Endothelial cell of umbilical vein (primary cell): ENCODE data around the gene SESN2. TPM values are rescaled to one million over a fixed set of nuclear protein-coding genes. Genes with fewer than 3 reads are reported as not detected.

Experiments
- BruUV-seq: library from RNA; stranded (reverse); fragments of 400-500 nt; replicated peaks from 2 replicates; lab custom pipeline; 2021; lab: Mats Ljungman, UMichigan
- CTCF ChIA-PET: fragments of 300-600, 350-600 bp; sonication (Branson Sonifier 250); formaldehyde crosslinking; loops from one replicate; lab custom pipeline; 2021; ENCODE audit warnings: antibody characterized with exemption, inconsistent platforms; lab: Charles Lee
- POLR2A ChIA-PET: fragments of 300-600, 350-600 bp; sonication (Branson Sonifier 250); formaldehyde crosslinking; loops from one replicate; lab custom pipeline; 2021; ENCODE audit warnings: antibody characterized with exemption, inconsistent platforms; lab: Charles Lee
- DNase-seq: peaks from one replicate; pipeline ENCODE4 v3.0.0-alpha.2; 2011; ENCODE audit warnings: low read depth, low spot score
- FAIRE-seq: peaks from 2 replicates; lab custom pipeline; 2011; peaks lifted over from hg19 to GRCh38; lab: Jason Lieb, UNC
- H2AFZ ChIP-seq: 2 replicates; pipeline ENCODE4 v1.6.0; 2012; ENCODE audit warnings: low read depth, low read length, control low read depth, inconsistent platforms
- H3K27ac ChIP-seq: 2 replicates; pipeline ENCODE4 v1.5.1; 2011; ENCODE audit warnings: low read depth, mild to moderate bottlenecking, control low read depth, low read length, moderate library complexity; ENCODE audit not compliant: insufficient read depth
- H3K27me3 ChIP-seq, 2 experiments: 2 replicates each; pipeline versions ENCODE4 v1.6.0 to v1.6.1; 2011; ENCODE audit warnings: low read length in 2 of 2, mixed read lengths in 1 of 2; ENCODE audit not compliant: control insufficient read depth in 2 of 2, insufficient read depth in 2 of 2
- H3K36me3 ChIP-seq, 2 experiments: 2 replicates in 1 of 2; 3 replicates in 1 of 2; pipeline ENCODE4 v1.5.1; 2011; ENCODE audit warnings: low read length in 2 of 2, mild to moderate bottlenecking in 1 of 2, moderate library complexity in 1 of 2; ENCODE audit not compliant: control insufficient read depth in 2 of 2, insufficient read depth in 2 of 2; ENCODE audit errors: extremely low read depth in 1 of 2
- H3K4me1 ChIP-seq: 3 replicates; pipeline ENCODE4 v1.5.1; 2011; ENCODE audit warnings: mild to moderate bottlenecking, low read length; ENCODE audit not compliant: control insufficient read depth, insufficient read depth; ENCODE audit errors: extremely low read depth
- H3K4me2 ChIP-seq: 2 replicates; pipeline ENCODE4 v1.6.1; 2011; ENCODE audit warnings: low read length, control low read depth, mixed read lengths; ENCODE audit not compliant: insufficient read depth
- H3K4me3 ChIP-seq, 3 experiments: fragments of 200-600 bp in 1 of 3; sonication (generic), shearing (Covaris generic) in 1 of 3; replicated peaks in 1 of 3; 2 replicates each; pipeline ENCODE4 v1.5.1; 2011 to 2016; ENCODE audit warnings: control low read depth in 3 of 3, low read length in 3 of 3, mild to moderate bottlenecking in 2 of 3, inconsistent platforms in 1 of 3, low read depth in 1 of 3, moderate library complexity in 1 of 3; ENCODE audit not compliant: insufficient read depth in 1 of 3
- H3K79me2 ChIP-seq: 2 replicates; pipeline ENCODE4 v1.6.0; 2012; ENCODE audit warnings: low read length, inconsistent platforms; ENCODE audit not compliant: control insufficient read depth, insufficient read depth
- H3K9ac ChIP-seq: replicated peaks from 2 replicates; pipeline ENCODE3; 2011; ENCODE audit warnings: low read length, control low read depth; ENCODE audit not compliant: insufficient read depth; ENCODE audit errors: extremely low read depth
- H3K9me1 ChIP-seq: replicated peaks from 3 replicates; pipeline ENCODE4 v1.6.0; 2011; ENCODE audit warnings: mild to moderate bottlenecking, low read length; ENCODE audit not compliant: control insufficient read depth, insufficient read depth; ENCODE audit errors: extremely low read depth
- H3K9me3 ChIP-seq: replicated peaks from 2 replicates; pipeline ENCODE4 v1.5.1; 2012; ENCODE audit warnings: low read length, inconsistent platforms; ENCODE audit not compliant: control insufficient read depth, insufficient read depth
- H4K20me1 ChIP-seq: replicated peaks from 2 replicates; pipeline ENCODE3; 2011; ENCODE audit warnings: mild to moderate bottlenecking, low read length; ENCODE audit not compliant: control insufficient read depth, insufficient read depth; ENCODE audit errors: extremely low read depth
- FOS ChIP-seq: IDR thresholded peaks from 2 replicates; pipeline ENCODE4 v1.6.1; 2011; ENCODE audit warnings: mild to moderate bottlenecking, low read length, moderate library complexity, borderline replicate concordance; ENCODE audit not compliant: insufficient read depth
- dilution Hi-C: fragments of 300-500 bp; cut with MboI; formaldehyde crosslinking; loops from one replicate; pipeline ENCODE4 v1.15.0; 2019; ENCODE audit warnings: low sequenced_read_pairs; ENCODE audit not compliant: extremely low pct_ligation_motif_present
- intact Hi-C: fragments of 100-400 bp; cut with micrococcal nuclease; formaldehyde crosslinking; loops from one replicate; pipeline ENCODE4 v1.10.0; 2022
- polyA plus RNA-seq, 4 experiments: library from polyadenylated mRNA; depleted of rRNA in 3 of 4; stranded (reverse) in 3 of 4; unstranded in 1 of 4; fragments of >200 nt; gene quantifications; 2 replicates each; pipeline versions ENCODE4 v1.2.1 to v1.2.3, GENCODE V29; 2011 to 2012; ENCODE audit warnings: missing spikeins in 1 of 4
- total RNA-seq: library from RNA; stranded (reverse); gene quantifications from 2 replicates; pipeline ENCODE4 v1.2.3, GENCODE V29; 2021
- TF ChIP-seq, protein P1 (sequence below), 2 donors: IDR thresholded peaks; 1 replicate in 1 of 2; 2 replicates in 1 of 2; pipeline ENCODE4 v1.5.1; 2011; ENCODE audit warnings: low read length in 2 of 2, mild to moderate bottlenecking in 2 of 2, moderate library complexity in 2 of 2, control low read depth in 1 of 2, inconsistent platforms in 1 of 2, low read depth in 1 of 2; ENCODE audit not compliant: insufficient read depth in 1 of 2; ENCODE audit errors: extremely low read depth in 1 of 2

Gene SESN2
- total and polyA plus RNA-seq, 2 donors (not counting 3 experiments of a cell fraction or from before 2014, with no cell fraction given): 11.6 to 13.2 TPM

DNA sequence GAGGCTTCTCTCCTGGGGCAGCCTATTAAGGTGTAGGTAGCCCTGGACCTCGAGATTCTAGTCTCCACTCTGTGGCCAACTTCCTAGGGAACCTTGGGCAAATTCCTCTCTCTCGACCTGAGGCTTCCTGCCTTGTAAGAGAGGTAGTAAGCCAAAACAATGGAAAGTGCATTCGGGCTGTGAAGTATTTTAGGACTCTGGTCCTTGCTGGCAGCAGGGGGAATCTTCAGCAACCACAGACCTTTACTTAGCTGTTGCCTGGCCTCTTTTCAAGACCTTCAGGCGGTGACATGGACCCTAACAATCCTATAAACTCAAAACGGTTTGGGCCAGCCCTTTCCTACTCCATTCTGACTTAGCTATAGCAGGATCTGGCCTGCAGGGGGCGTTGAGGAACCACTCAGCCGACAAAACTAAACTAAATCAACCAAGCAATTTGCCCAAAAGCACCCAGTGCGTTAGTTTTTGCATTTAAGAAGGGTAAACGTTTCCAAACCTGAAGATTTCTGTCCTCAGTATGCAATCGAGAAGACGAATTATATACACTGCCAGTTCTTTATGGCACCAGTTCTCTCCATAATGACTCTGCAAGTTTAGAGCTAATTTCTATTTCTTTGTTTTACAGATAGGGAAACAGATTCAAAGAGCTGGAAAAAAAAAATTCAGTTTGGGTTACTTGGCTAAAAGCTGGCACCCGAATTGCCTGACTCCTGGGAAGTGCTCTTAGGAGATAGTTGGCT, 10.9 kb upstream of the SESN2 start:
- TF ChIP-seq, protein P1, sequence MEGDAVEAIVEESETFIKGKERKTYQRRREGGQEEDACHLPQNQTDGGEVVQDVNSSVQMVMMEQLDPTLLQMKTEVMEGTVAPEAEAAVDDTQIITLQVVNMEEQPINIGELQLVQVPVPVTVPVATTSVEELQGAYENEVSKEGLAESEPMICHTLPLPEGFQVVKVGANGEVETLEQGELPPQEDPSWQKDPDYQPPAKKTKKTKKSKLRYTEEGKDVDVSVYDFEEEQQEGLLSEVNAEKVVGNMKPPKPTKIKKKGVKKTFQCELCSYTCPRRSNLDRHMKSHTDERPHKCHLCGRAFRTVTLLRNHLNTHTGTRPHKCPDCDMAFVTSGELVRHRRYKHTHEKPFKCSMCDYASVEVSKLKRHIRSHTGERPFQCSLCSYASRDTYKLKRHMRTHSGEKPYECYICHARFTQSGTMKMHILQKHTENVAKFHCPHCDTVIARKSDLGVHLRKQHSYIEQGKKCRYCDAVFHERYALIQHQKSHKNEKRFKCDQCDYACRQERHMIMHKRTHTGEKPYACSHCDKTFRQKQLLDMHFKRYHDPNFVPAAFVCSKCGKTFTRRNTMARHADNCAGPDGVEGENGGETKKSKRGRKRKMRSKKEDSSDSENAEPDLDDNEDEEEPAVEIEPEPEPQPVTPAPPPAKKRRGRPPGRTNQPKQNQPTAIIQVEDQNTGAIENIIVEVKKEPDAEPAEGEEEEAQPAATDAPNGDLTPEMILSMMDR (IDR thresholded peaks at IDR 0.05; ENCODE audit: extremely low read depth in 1 of 2, insufficient read depth in 1 of 2, low read depth in 1 of 2, low read length in 2 of 2): peak; percentile 91 to 96
- TF ChIP-seq FOS: no peak
- Histone ChIP-seq H3K9me1 (no peaks in the 10 kb centered on the region), H3K9me3 (no peaks in the 10 kb centered on the region), H4K20me1 (no peaks in the 10 kb centered on the region), H3K4me3 (peak overlapping the region in 1 of 3 experiments; percentile 10), H2AFZ (peak overlapping the region; percentile 98), H3K4me1 (peaks cover 25% of the 10 kb centered on the region), H3K36me3 (no peaks in the 10 kb centered on the region), H3K9ac (peak overlapping the region; percentile 13), H3K27ac (peak overlapping the region; percentile 22), H3K27me3 (no peaks in the 10 kb centered on the region), H3K4me2 (peak overlapping the region; percentile 62), H3K79me2 (peaks cover 2% of the 10 kb centered on the region)
- dilution Hi-C loops: no loop called here
- BruUV-seq: no TSS peak
- intact Hi-C loops: loop anchor here (1.0 to 2.0 kb wide), 8 partner anchors 11 to 628 kb away; partner anchors contain the start of genes MED18 and SESN2
- DNase-seq (peak; percentile 85), FAIRE-seq (peak; percentile 87)
- CTCF ChIA-PET: interaction anchor here (0.6 to 3.6 kb wide), 48 partner anchors 11 to 629 kb away, joined by 3 to 83 read pairs (median 6); partner anchors contain the start of genes ATP5IF1, EYA3, MED18 and PHACTR4
- POLR2A ChIA-PET: interaction anchor here (0.8 to 2.3 kb wide), 9 partner anchors 10 to 394 kb away, joined by 3 to 13 read pairs (median 3); partner anchors contain the start of genes ATP5IF1, MED18, RCC1 and SESN2
